Vagina (tissue), 2 donors: ENCODE data around the gene IQCM.

Experiments
- POLR2A ChIP-seq, 2 donors: fragments of 450-650 bp; IDR thresholded peaks; one replicate each; pipeline ENCODE4 v1.6.1; 2017; ENCODE audit warnings: antibody characterized with exemption in 2 of 2, mild to moderate bottlenecking in 2 of 2, moderate library complexity in 2 of 2
- POLR2AphosphoS5 ChIP-seq, 2 donors: sonication (generic); formaldehyde crosslinking; IDR thresholded peaks; one replicate each; pipeline ENCODE4 v1.9.0; 2017; ENCODE audit warnings: antibody characterized with exemption in 2 of 2, mild to moderate bottlenecking in 2 of 2, low read depth in 1 of 2; ENCODE audit not compliant: insufficient read depth in 1 of 2
- TF ChIP-seq, protein P1 (sequence below), 3 experiments: fragments of 450-650 bp in 2 of 3; fragments of 200-600 bp in 1 of 3; sonication (generic) in 1 of 3; IDR thresholded peaks; one replicate each; pipeline ENCODE4 v1.5.1; 2017 to 2019; ENCODE audit warnings: antibody characterized with exemption in 3 of 3, mild to moderate bottlenecking in 2 of 3, moderate library complexity in 2 of 3

DNA sequence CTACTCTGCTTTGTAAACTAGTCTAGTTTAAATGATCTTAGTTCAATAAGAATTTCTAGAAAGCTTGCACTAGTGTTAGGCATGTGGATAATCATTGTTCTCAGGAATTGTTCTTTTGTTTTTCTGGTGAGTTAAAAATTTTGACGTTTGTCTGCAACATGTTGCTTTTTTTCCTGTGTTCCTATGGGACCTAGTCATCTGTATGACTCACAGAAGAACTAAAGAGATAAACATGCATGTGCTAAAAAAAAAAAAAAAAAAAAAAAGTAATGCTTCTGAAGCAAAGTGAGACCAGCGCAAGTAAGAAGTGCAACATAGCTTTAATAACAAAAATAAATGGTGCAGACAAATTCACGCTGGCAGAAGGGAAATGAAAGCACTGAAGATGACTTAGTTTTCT, 471.2 kb downstream of the IQCM start:
- TF ChIP-seq, protein P1, sequence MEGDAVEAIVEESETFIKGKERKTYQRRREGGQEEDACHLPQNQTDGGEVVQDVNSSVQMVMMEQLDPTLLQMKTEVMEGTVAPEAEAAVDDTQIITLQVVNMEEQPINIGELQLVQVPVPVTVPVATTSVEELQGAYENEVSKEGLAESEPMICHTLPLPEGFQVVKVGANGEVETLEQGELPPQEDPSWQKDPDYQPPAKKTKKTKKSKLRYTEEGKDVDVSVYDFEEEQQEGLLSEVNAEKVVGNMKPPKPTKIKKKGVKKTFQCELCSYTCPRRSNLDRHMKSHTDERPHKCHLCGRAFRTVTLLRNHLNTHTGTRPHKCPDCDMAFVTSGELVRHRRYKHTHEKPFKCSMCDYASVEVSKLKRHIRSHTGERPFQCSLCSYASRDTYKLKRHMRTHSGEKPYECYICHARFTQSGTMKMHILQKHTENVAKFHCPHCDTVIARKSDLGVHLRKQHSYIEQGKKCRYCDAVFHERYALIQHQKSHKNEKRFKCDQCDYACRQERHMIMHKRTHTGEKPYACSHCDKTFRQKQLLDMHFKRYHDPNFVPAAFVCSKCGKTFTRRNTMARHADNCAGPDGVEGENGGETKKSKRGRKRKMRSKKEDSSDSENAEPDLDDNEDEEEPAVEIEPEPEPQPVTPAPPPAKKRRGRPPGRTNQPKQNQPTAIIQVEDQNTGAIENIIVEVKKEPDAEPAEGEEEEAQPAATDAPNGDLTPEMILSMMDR (IDR thresholded peaks at IDR 0.05) = no peak
- TF ChIP-seq POLR2AphosphoS5 (IDR thresholded peaks at IDR 0.05; ENCODE audit: insufficient read depth in 1 of 2, low read depth in 1 of 2) = no peak
- TF ChIP-seq POLR2A (IDR thresholded peaks at IDR 0.05) = no peak
